Suprapubic skin (tissue), 4 donors: ENCODE measurements around the gene AGPAT2. TPM values are rescaled to one million over a fixed set of nuclear protein-coding genes. Genes with fewer than 3 reads are reported as not detected.

Experiments
- DNase-seq, 2 donors: peaks; one replicate each; pipeline ENCODE4 v3.0.0-alpha.2; 2019; ENCODE audit warnings: low spot score in 2 of 2
- H3K27ac ChIP-seq: fragments of 200-600 bp; sonication (generic); one replicate; pipeline ENCODE4 v1.5.1; 2019
- H3K27me3 ChIP-seq: fragments of 200-600 bp; sonication (generic); one replicate; pipeline ENCODE4 v1.5.1; 2019
- H3K36me3 ChIP-seq: fragments of 200-600 bp; sonication (generic); one replicate; pipeline ENCODE4 v1.5.1; 2019
- H3K4me1 ChIP-seq: fragments of 200-600 bp; sonication (generic); one replicate; pipeline ENCODE4 v1.5.1; 2019
- H3K4me3 ChIP-seq: fragments of 200-600 bp; sonication (generic); one replicate; pipeline ENCODE4 v1.5.1; 2019; ENCODE audit warnings: mild to moderate bottlenecking
- H3K9me3 ChIP-seq: fragments of 200-600 bp; sonication (generic); one replicate; pipeline ENCODE4 v1.5.1; 2019
- CTCF ChIP-seq, 2 donors: fragments of 200-600 bp in 1 of 2; fragments of 450-650 bp in 1 of 2; sonication (generic) in 1 of 2; IDR thresholded peaks; one replicate each; pipeline ENCODE4 v1.5.1; 2016 to 2019; ENCODE audit warnings: antibody characterized with exemption in 2 of 2, mild to moderate bottlenecking in 1 of 2, moderate library complexity in 1 of 2
- EP300 ChIP-seq: sonication (generic); formaldehyde crosslinking; IDR thresholded peaks from one replicate; pipeline ENCODE4 v1.6.1; 2017; ENCODE audit warnings: antibody characterized with exemption
- POLR2A ChIP-seq, 2 donors: fragments of 450-650 bp; IDR thresholded peaks; one replicate each; pipeline ENCODE4 v1.6.1; 2017; ENCODE audit warnings: antibody characterized with exemption in 2 of 2, mild to moderate bottlenecking in 2 of 2, moderate library complexity in 2 of 2
- POLR2AphosphoS5 ChIP-seq, 3 donors: sonication (generic); formaldehyde crosslinking; IDR thresholded peaks; one replicate each; pipeline ENCODE4 v1.6.1; 2017; ENCODE audit warnings: antibody characterized with exemption in 3 of 3
- WGBS: methylation state at CpG from one replicate; pipeline ENCODE4 v1.1.5; 2018; 5-methylcytosine and 5-hydroxymethylcytosine counted together
- total RNA-seq, 4 donors: library from RNA; depleted of rRNA; stranded (reverse); fragments of >200 nt; gene quantifications; one replicate each; pipeline ENCODE4 v1.1.0, GENCODE V29; 2016

AGPAT2 gene
- total RNA-seq, 4 donors from 2014 or later, result 43.5 to 73.2 (median 63.5) TPM

GRCh38 chr9:136665111-136665703 is 22.1 kb downstream of the AGPAT2 start:
- H3K36me3 ChIP-seq, result no peaks in the 10 kb centered on the region
- peaks cover 34% of the 10 kb centered on the region for H3K27me3 ChIP-seq

GRCh38 chr9:136664000-136664915 is 23.0 kb downstream of the AGPAT2 start:
- no peak for TF ChIP-seq POLR2A (IDR thresholded peaks at IDR 0.05)
- Histone ChIP-seq H3K27me3 (peaks cover 35% of the 10 kb centered on the region), H3K36me3 (no peaks in the 10 kb centered on the region), H3K4me1 (peaks cover 12% of the 10 kb centered on the region), H3K27ac (peak overlapping the region; percentile 13), H3K4me3 (peak overlapping the region; percentile 54), H3K9me3 (no peaks in the 10 kb centered on the region)
- DNase-seq, result no peak
- 95% methylated on average over 7 of the region's 27 CpGs for WGBS

More at GRCh38 chr9:136665111-136665703, 22.1 kb downstream of the AGPAT2 start:
- WGBS, result 80% methylated on average over 1 of the region's 49 CpGs
- H3K4me3 ChIP-seq, result peak overlapping the region; percentile 54
- no peak for DNase-seq
- no peaks in the 10 kb centered on the region for H3K9me3 ChIP-seq
- H3K27ac ChIP-seq, result no peak overlapping the region
- peaks cover 15% of the 10 kb centered on the region for H3K4me1 ChIP-seq
- TF ChIP-seq POLR2AphosphoS5 (IDR thresholded peaks at IDR 0.05) (no peak), POLR2A (IDR thresholded peaks at IDR 0.05) (no peak), CTCF (IDR thresholded peaks at IDR 0.05) (peak in 1 of 2 donors; percentile 26)

- TF ChIP-seq EP300, result no peak
- peak in 2 of 3 donors; percentile 23 to 35 for TF ChIP-seq POLR2AphosphoS5 (IDR thresholded peaks at IDR 0.05)
- TF ChIP-seq POLR2A (IDR thresholded peaks at IDR 0.05), result peak in 1 of 2 donors; percentile 33
- no peak for TF ChIP-seq CTCF (IDR thresholded peaks at IDR 0.05)
- DNase-seq, result no peak
- 83% methylated on average over 28 of the region's 38 CpGs for WGBS
- Histone ChIP-seq H3K4me1 (peaks cover 12% of the 10 kb centered on the region), H3K27ac (peak within 1 kb of the TSS; percentile 13), H3K36me3 (no peaks in the 10 kb centered on the region), H3K4me3 (peak within 1 kb of the TSS; percentile 54), H3K9me3 (no peaks in the 10 kb centered on the region), H3K27me3 (peaks cover 47% of the 10 kb centered on the region)
These were observed 24.3 kb downstream of the AGPAT2 start, which contains the start of gene EGFL7 for GRCh38 chr9:136662656-136663581. Gene EGFL7 (plus strand): TSS chr9:136662916. CDS start chr9:136668283, 5,367 bp downstream.

- Histone ChIP-seq H3K27ac (peak overlapping the region; percentile 13), H3K4me3 (peak overlapping the region; percentile 54), H3K9me3 (no peaks in the 10 kb centered on the region), H3K27me3 (peaks cover 52% of the 10 kb centered on the region), H3K4me1 (peaks cover 12% of the 10 kb centered on the region), H3K36me3 (no peaks in the 10 kb centered on the region)
- 80% methylated on average over 5 of the region's 10 CpGs for WGBS
- no peak for DNase-seq
- TF ChIP-seq EP300 (no peak), CTCF (IDR thresholded peaks at IDR 0.05) (no peak), POLR2A (IDR thresholded peaks at IDR 0.05) (no peak), POLR2AphosphoS5 (IDR thresholded peaks at IDR 0.05) (no peak)
These were observed 25.0 kb downstream of the AGPAT2 start for GRCh38 chr9:136662326-136662655.

- peak overlapping the region; percentile 54 for H3K4me3 ChIP-seq
- H3K4me1 ChIP-seq, result peaks cover 12% of the 10 kb centered on the region
- H3K27ac ChIP-seq, result peak overlapping the region; percentile 13
- WGBS, result 83% methylated on average over 1 of the region's 22 CpGs
- H3K9me3 ChIP-seq, result no peaks in the 10 kb centered on the region
- no peaks in the 10 kb centered on the region for H3K36me3 ChIP-seq
- peaks cover 52% of the 10 kb centered on the region for H3K27me3 ChIP-seq
- no peak for TF ChIP-seq POLR2AphosphoS5 (IDR thresholded peaks at IDR 0.05)
- DNase-seq, result no peak
These were observed 25.5 kb downstream of the AGPAT2 start for GRCh38 chr9:136661641-136662325.
